ENCODE data around the gene MBLAC2. TPM values are rescaled to one million over a fixed set of nuclear protein-coding genes. Genes with fewer than 3 reads are reported as not detected.
A peak's percentile ranks its signal among the peaks of the same experiment; 100 is the strongest.

The MBLAC2 gene
- total RNA-seq: 1 to 10 TPM in 3 of 4 donors, under 1 TPM in 1; 0.60 to 6.1 (median 6.0) TPM

- WGBS, 2 donors (ENCODE audit: low coverage in 1 of 2): 1% methylated on average over 64 of the region's 73 CpGs; no CpG with 5 or more reads in 1 of the 2 donors
- intact Hi-C loops (cut with DNase I; ENCODE audit: low total_unique reads): loop anchor here (1.0 kb wide), 1 partner anchor 49 kb away; no protein-coding TSS in a partner anchor
- in situ Hi-C loops (cut with MboI; ENCODE audit: low pct_ligation_motif_present in 1 of 4, low pct_unique_long_range_greater_than_20kb in 1 of 4, low sequenced_read_pairs in 3 of 4): loop anchor here in 2 of 4 donors (10.0 to 25.0 kb wide), 2 partner anchors 50 to 313 kb away; partner anchors contain the start of gene LYSMD3 (in 1 of the 2)
Measured at GRCh38 chr5:90474235-90475107, at the start of gene MBLAC2, which contains the start of gene POLR3G. Gene MBLAC2, minus strand, starts transcription at chr5:90474771. Its CDS starts 479 bp downstream, at chr5:90474292. Gene POLR3G, plus strand, starts transcription at chr5:90474864. Its CDS starts 10,704 bp downstream, at chr5:90485568.

DNA sequence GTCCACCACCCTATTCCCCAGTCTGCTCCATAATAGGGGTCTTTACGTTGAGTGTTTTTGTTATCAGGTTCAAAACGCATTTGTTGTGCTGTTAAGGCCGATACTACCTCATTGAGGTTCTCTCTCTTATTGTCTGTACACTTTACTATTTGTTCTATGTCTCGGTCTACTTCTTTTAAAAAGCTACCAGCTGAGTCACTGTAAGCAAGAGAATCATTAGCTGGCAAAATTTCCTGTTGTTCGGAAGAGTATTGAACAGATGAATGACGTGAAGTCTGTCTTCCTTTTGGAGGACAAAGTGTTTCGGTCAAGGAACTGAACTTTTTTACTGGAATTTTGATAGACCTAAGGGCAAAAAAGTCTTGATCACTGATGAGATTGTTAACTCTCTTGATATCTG, 44.5 kb upstream of the MBLAC2 start:
- no peaks in the 10 kb centered on the region for H3K27me3 ChIP-seq
- in situ Hi-C loops (cut with MboI; ENCODE audit: low pct_ligation_motif_present in 1 of 4, low pct_unique_long_range_greater_than_20kb in 1 of 4, low sequenced_read_pairs in 3 of 4) (no loop called here), intact Hi-C loops (cut with DNase I; ENCODE audit: low total_unique reads) (no loop called here)
- no peaks in the 10 kb centered on the region for H3K9me3 ChIP-seq
- H3K27ac ChIP-seq: no peak overlapping the region
- no peaks in the 10 kb centered on the region for H3K4me1 ChIP-seq
- no peak for DNase-seq
- no peak for TF ChIP-seq EP300 (IDR thresholded peaks at IDR 0.05; ENCODE audit: low read depth)
- TF ChIP-seq, protein P1, sequence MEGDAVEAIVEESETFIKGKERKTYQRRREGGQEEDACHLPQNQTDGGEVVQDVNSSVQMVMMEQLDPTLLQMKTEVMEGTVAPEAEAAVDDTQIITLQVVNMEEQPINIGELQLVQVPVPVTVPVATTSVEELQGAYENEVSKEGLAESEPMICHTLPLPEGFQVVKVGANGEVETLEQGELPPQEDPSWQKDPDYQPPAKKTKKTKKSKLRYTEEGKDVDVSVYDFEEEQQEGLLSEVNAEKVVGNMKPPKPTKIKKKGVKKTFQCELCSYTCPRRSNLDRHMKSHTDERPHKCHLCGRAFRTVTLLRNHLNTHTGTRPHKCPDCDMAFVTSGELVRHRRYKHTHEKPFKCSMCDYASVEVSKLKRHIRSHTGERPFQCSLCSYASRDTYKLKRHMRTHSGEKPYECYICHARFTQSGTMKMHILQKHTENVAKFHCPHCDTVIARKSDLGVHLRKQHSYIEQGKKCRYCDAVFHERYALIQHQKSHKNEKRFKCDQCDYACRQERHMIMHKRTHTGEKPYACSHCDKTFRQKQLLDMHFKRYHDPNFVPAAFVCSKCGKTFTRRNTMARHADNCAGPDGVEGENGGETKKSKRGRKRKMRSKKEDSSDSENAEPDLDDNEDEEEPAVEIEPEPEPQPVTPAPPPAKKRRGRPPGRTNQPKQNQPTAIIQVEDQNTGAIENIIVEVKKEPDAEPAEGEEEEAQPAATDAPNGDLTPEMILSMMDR (IDR thresholded peaks at IDR 0.05): no peak
- H3K4me3 ChIP-seq: no peak overlapping the region
- WGBS, 2 donors (ENCODE audit: low coverage in 1 of 2): 87 to 91% methylated on average over 5 to 7 of the region's 7 CpGs
- H3K36me3 ChIP-seq: peaks cover 0 to 27% (median 4%) of the 10 kb centered on the region in 4 donors

More at GRCh38 chr5:90474235-90475107, at the start of gene MBLAC2, which contains the start of gene POLR3G:
- Histone ChIP-seq H3K27me3 (no peaks in the 10 kb centered on the region), H3K4me1 (peaks cover 5 to 28% (median 18%) of the 10 kb centered on the region in 4 donors), H3K36me3 (no peaks in the 10 kb centered on the region), H3K9me3 (no peaks in the 10 kb centered on the region), H3K4me3 (peak within 1 kb of the TSS; percentile 75 to 78 (median 76)), H3K27ac (peak within 1 kb of the TSS; percentile 84 to 93 (median 92))
- TF ChIP-seq POLR2AphosphoS5 (IDR thresholded peaks at IDR 0.05) (peak; percentile 89 to 96 (median 94)), EP300 (IDR thresholded peaks at IDR 0.05; ENCODE audit: low read depth) (no peak), POLR2A (IDR thresholded peaks at IDR 0.05) (peak; percentile 87)
- TF ChIP-seq, protein P1 (IDR thresholded peaks at IDR 0.05): peak; percentile 46 to 86 (median 61)
- DNase-seq: peak; percentile 96

DNA sequence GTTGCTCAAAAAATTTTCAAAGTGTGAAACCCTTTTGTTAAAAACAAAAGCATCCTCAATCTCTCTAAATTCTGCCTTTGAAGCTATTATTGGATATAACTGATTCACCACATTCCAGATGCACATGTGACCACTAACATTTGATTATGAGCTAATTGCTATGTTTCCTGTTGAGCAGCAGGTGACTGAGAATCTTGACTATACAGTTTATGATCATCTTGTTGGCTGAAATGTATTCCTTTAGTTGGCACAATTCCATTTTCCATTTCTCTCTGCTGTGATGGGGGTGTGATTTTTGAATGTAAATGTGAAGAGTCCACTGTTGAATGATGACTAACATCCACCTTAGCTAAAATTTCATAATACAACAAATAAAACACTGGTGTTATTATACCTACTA, 44.1 kb upstream of the MBLAC2 start:
- no peak for DNase-seq
- Histone ChIP-seq H3K4me3 (no peak overlapping the region), H3K9me3 (no peaks in the 10 kb centered on the region), H3K4me1 (no peaks in the 10 kb centered on the region), H3K36me3 (peaks cover 0 to 23% (median 3%) of the 10 kb centered on the region in 4 donors), H3K27ac (no peak overlapping the region), H3K27me3 (no peaks in the 10 kb centered on the region)
- in situ Hi-C loops (cut with MboI; ENCODE audit: low pct_ligation_motif_present in 1 of 4, low pct_unique_long_range_greater_than_20kb in 1 of 4, low sequenced_read_pairs in 3 of 4): no loop called here
- TF ChIP-seq POLR2A (IDR thresholded peaks at IDR 0.05) (no peak), EP300 (IDR thresholded peaks at IDR 0.05; ENCODE audit: low read depth) (no peak)
- TF ChIP-seq, protein P1 (IDR thresholded peaks at IDR 0.05): no peak
- intact Hi-C loops (cut with DNase I; ENCODE audit: low total_unique reads): no loop called here

DNA sequence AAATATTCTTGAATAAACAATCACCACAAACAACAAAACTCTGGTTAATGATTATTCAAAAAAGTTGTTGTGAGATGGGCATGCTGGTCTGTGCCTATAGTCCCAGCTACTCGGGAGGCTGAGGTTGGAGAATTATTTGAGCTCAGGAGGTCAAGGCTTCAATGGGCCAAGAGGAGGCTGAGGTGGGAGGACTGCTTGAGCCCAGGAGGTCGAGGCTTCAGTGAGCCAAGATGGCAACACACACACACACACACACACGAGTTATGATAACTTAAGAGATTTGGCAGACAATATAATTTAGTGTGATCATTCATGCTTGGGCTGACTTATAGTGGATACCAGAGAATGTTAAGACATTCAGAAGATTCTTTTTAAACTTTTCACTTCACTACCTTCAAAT, 39.9 kb upstream of the MBLAC2 start:
- intact Hi-C loops (cut with DNase I; ENCODE audit: low total_unique reads): no loop called here

More for the DNA sequence above, 39.9 kb upstream of the MBLAC2 start:
- no peak overlapping the region for H3K27ac ChIP-seq
- DNase-seq: no peak
- TF ChIP-seq EP300 (IDR thresholded peaks at IDR 0.05; ENCODE audit: low read depth) (no peak), POLR2AphosphoS5 (IDR thresholded peaks at IDR 0.05) (no peak)
- TF ChIP-seq, protein P1 (IDR thresholded peaks at IDR 0.05): no peak
- WGBS, 2 donors (ENCODE audit: low coverage in 1 of 2): 40 to 77% methylated on average over 1 to 3 of the region's 3 CpGs
- no peak overlapping the region for H3K4me3 ChIP-seq
- H3K27me3 ChIP-seq: no peaks in the 10 kb centered on the region
- no peaks in the 10 kb centered on the region for H3K9me3 ChIP-seq
- in situ Hi-C loops (cut with MboI; ENCODE audit: low pct_ligation_motif_present in 1 of 4, low pct_unique_long_range_greater_than_20kb in 1 of 4, low sequenced_read_pairs in 3 of 4): no loop called here
- H3K36me3 ChIP-seq: peaks cover 0 to 9% (median 2%) of the 10 kb centered on the region in 4 donors
- no peaks in the 10 kb centered on the region for H3K4me1 ChIP-seq

All from transverse colon (tissue), 4 donors.